ENCODE results near the gene PHLDB3. TPM values are rescaled to one million over a fixed set of nuclear protein-coding genes. Genes with fewer than 3 reads are reported as not detected.
A peak's percentile ranks its signal among the peaks of the same experiment; 100 is the strongest.

Gene PHLDB3
- total RNA-seq, 1 donor from 2014 or later: 7.9 TPM

- no peak for TF ChIP-seq CTCF (IDR thresholded peaks at IDR 0.05; ENCODE audit: insufficient read depth, low read length, severe bottlenecking)
- FAIRE-seq (no peak), DNase-seq (ENCODE audit: low read depth) (no peak)
- no peaks in the 10 kb centered on the region for H3K27me3 ChIP-seq (ENCODE audit: control insufficient read depth, insufficient read depth, low read length)
- no peak overlapping the region for H3K4me3 ChIP-seq (ENCODE audit: low read depth, low read length)
- H3K36me3 ChIP-seq (ENCODE audit: control insufficient read depth, insufficient read depth, low read length): peaks cover 9% of the 10 kb centered on the region
These were observed 37.5 kb upstream of the PHLDB3 start for GRCh38 chr19:43541920-43542650.

- Histone ChIP-seq H3K36me3 (ENCODE audit: control insufficient read depth, insufficient read depth, low read length) (peaks cover 7% of the 10 kb centered on the region), H3K4me3 (ENCODE audit: low read depth, low read length) (no peak overlapping the region), H3K27me3 (ENCODE audit: control insufficient read depth, insufficient read depth, low read length) (no peaks in the 10 kb centered on the region)
- FAIRE-seq (no peak), DNase-seq (ENCODE audit: low read depth) (no peak)
- no peak for TF ChIP-seq CTCF (IDR thresholded peaks at IDR 0.05; ENCODE audit: insufficient read depth, low read length, severe bottlenecking)
These were observed 35.8 kb upstream of the PHLDB3 start for GRCh38 chr19:43540381-43540780.

GRCh38 chr19:43538922-43539321 is 34.4 kb upstream of the PHLDB3 start:
- DNase-seq (ENCODE audit: low read depth) (no peak), FAIRE-seq (no peak)
- H3K36me3 ChIP-seq (ENCODE audit: control insufficient read depth, insufficient read depth, low read length): peaks cover 7% of the 10 kb centered on the region
- H3K4me3 ChIP-seq (ENCODE audit: low read depth, low read length): no peak overlapping the region
- no peaks in the 10 kb centered on the region for H3K27me3 ChIP-seq (ENCODE audit: control insufficient read depth, insufficient read depth, low read length)
- no peak for TF ChIP-seq CTCF (IDR thresholded peaks at IDR 0.05; ENCODE audit: insufficient read depth, low read length, severe bottlenecking)

GRCh38 chr19:43534816-43535761 is 30.5 kb upstream of the PHLDB3 start:
- TF ChIP-seq CTCF (IDR thresholded peaks at IDR 0.05; ENCODE audit: insufficient read depth, low read length, severe bottlenecking): peak; percentile 82
- Histone ChIP-seq H3K27me3 (ENCODE audit: control insufficient read depth, insufficient read depth, low read length) (no peaks in the 10 kb centered on the region), H3K36me3 (ENCODE audit: control insufficient read depth, insufficient read depth, low read length) (no peaks in the 10 kb centered on the region), H3K4me3 (ENCODE audit: low read depth, low read length) (no peak overlapping the region)
- FAIRE-seq: no peak
- DNase-seq (ENCODE audit: low read depth): peak; percentile 33

GRCh38 chr19:43534305-43534815 is 29.8 kb upstream of the PHLDB3 start:
- no peaks in the 10 kb centered on the region for H3K36me3 ChIP-seq (ENCODE audit: control insufficient read depth, insufficient read depth, low read length)
- TF ChIP-seq CTCF (IDR thresholded peaks at IDR 0.05; ENCODE audit: insufficient read depth, low read length, severe bottlenecking): no peak
- no peak for FAIRE-seq
- peak overlapping the region; percentile 62 for H3K4me3 ChIP-seq (ENCODE audit: low read depth, low read length)
- DNase-seq (ENCODE audit: low read depth): no peak
- no peaks in the 10 kb centered on the region for H3K27me3 ChIP-seq (ENCODE audit: control insufficient read depth, insufficient read depth, low read length)
